NB4 (cell line): ENCODE data around the gene VPS39.

ENCODE experiments used
- MYC ChIP-seq: IDR thresholded peaks from 2 replicates; pipeline ENCODE4 v1.6.1; 2011; ENCODE audit warnings: low read depth, low read length
- POLR2A ChIP-seq: IDR thresholded peaks from 2 replicates; pipeline ENCODE4 v1.6.1; 2011; ENCODE audit warnings: mild to moderate bottlenecking; ENCODE audit not compliant: insufficient read length; ENCODE audit errors: extremely low read depth
- TF ChIP-seq, protein P1 (sequence below): IDR thresholded peaks from one replicate; pipeline ENCODE4 v1.5.1; 2012; ENCODE audit warnings: low read depth, low read length
- TF ChIP-seq, protein P2 (sequence below): IDR thresholded peaks from 2 replicates; pipeline ENCODE4 v1.6.1; 2011; ENCODE audit warnings: low read depth, low read length

DNA sequence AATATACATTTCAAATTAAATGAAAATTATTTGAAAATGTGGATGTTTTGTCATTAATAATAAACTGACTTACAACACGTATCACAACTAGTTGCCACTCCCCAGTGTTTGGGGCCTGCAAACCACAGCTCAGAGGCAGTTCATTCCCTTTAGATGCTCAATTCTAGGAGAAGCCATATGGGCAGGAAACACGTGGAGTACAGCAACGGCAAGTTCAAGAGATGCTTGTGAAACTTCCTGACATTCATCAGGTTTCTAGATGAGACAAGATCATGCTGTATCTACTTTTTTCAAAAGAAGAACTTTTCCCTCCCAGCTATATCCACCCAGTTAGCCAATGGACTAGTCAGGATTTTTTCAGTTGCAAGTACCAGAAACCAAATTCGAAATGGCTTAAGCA is 96.2 kb downstream of the VPS39 start:
- TF ChIP-seq, protein P1, sequence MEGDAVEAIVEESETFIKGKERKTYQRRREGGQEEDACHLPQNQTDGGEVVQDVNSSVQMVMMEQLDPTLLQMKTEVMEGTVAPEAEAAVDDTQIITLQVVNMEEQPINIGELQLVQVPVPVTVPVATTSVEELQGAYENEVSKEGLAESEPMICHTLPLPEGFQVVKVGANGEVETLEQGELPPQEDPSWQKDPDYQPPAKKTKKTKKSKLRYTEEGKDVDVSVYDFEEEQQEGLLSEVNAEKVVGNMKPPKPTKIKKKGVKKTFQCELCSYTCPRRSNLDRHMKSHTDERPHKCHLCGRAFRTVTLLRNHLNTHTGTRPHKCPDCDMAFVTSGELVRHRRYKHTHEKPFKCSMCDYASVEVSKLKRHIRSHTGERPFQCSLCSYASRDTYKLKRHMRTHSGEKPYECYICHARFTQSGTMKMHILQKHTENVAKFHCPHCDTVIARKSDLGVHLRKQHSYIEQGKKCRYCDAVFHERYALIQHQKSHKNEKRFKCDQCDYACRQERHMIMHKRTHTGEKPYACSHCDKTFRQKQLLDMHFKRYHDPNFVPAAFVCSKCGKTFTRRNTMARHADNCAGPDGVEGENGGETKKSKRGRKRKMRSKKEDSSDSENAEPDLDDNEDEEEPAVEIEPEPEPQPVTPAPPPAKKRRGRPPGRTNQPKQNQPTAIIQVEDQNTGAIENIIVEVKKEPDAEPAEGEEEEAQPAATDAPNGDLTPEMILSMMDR: no peak
- TF ChIP-seq, protein P2, sequence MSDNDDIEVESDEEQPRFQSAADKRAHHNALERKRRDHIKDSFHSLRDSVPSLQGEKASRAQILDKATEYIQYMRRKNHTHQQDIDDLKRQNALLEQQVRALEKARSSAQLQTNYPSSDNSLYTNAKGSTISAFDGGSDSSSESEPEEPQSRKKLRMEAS: peak; percentile 100
- no peak for TF ChIP-seq POLR2A
- peak; percentile 99 for TF ChIP-seq MYC
